Measurements from ENCODE around the gene CBX3.
"Not testable (repeated sequence)": the region's sequence is repeated elsewhere in the genome, so short reads cannot be mapped to it uniquely, and the experiment has no call there.

Gene CBX3

DNA sequence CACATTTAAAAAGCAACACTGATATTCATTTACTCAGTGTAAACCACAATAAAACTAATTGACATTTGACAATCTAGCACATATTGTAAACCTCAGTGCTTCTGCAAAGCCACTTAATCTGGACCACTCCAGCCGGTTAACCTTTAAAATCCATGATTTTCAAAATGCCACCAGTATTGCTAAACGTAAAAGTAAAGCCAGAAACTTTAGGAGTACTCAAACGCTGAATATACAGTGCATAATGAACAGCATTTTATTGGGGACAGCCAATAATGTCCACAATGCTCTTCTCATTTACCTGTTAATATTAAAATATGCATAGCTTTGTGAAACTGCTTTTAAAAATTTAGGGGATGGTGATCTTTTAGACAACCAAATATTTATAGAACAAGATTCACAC lies 11.8 kb upstream of the CBX3 start:
- Mint-ChIP-seq H3K27ac (peak overlapping the region; percentile 33), H3K9me3 (no peaks in the 10 kb centered on the region), H3K4me1 (ENCODE audit: low read depth) (peaks cover 74% of the 10 kb centered on the region), H3K36me3 (ENCODE audit: low read depth) (peaks cover 86% of the 10 kb centered on the region), H3K27me3 (ENCODE audit: low read depth) (no peaks in the 10 kb centered on the region), H3K4me3 (no peak overlapping the region)

GRCh38 chr7:26190417-26190869 lies 11.1 kb upstream of the CBX3 start:
- Mint-ChIP-seq H3K27me3 (ENCODE audit: low read depth) (no peaks in the 10 kb centered on the region), H3K9me3 (no peaks in the 10 kb centered on the region), H3K27ac (peak overlapping the region; percentile 56), H3K4me3 (no peak overlapping the region), H3K36me3 (ENCODE audit: low read depth) (peaks cover 83% of the 10 kb centered on the region), H3K4me1 (ENCODE audit: low read depth) (peaks cover 71% of the 10 kb centered on the region)

DNA sequence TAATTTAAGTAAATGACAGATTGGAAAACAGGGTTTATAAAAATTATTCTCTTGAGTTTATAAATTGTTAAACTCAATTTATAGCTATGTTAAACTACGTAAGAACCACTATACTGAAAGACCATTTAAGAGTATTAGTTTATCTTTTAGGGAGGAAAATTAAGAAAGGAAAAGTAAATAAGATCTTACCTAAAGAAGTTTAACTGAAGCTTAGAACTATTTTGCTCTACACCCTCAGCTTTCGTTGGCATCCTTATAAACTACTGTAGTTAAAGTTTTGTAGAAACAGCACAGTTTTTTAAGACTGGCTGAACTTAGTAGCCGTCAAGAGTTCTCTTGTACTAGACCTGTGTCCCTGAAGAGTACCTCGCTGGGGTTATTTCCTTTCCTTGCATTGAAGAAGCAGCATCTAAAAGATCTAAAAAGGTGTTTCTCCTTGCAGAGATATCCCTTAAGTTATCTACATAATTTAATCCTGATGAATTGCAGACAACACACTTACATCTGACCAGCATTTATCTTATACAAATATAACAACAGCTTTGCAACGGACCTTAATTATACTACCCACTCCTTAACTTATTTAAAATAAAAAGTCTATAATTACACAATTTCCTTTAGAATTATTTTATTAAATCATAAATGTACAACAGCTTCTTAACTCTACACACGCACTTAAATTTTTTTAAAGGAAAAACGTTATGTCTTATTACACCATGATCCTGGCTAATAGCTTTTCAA lies 10.1 kb upstream of the CBX3 start:
- no peak overlapping the region for H3K4me3 Mint-ChIP-seq
- no peak overlapping the region for H3K27ac Mint-ChIP-seq
- H3K4me1 Mint-ChIP-seq (ENCODE audit: low read depth): peaks cover 74% of the 10 kb centered on the region
- H3K36me3 Mint-ChIP-seq (ENCODE audit: low read depth): peaks cover 85% of the 10 kb centered on the region
- H3K27me3 Mint-ChIP-seq (ENCODE audit: low read depth): no peaks in the 10 kb centered on the region
- no peaks in the 10 kb centered on the region for H3K9me3 Mint-ChIP-seq

DNA sequence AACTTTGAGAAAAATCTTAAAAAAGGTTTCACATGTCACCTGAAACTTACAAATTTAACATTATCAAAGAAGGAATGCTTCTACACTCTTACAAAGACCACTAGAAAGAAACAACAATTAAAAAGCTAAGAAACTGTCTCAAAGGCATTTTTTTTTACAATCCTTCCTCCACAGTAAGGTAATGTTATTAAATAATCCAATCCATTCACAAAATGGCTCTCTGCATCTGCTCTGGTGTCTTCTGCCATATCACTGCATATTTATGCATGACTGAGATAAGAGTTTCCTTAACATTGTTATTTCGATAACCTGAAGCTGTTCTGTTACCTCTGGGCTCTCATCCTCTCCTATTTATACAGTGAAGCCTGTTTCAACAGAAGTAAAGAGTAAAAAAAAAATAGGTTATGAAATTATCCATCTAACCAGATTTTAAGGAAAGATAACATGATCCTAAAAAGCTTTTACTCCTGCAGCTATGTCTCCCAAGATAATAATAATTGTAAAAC lies 9.5 kb upstream of the CBX3 start:
- Mint-ChIP-seq H3K27me3 (ENCODE audit: low read depth) (no peaks in the 10 kb centered on the region), H3K4me3 (peak overlapping the region; percentile 47), H3K4me1 (ENCODE audit: low read depth) (peaks cover 74% of the 10 kb centered on the region), H3K27ac (peak overlapping the region; percentile 50), H3K36me3 (ENCODE audit: low read depth) (peaks cover 86% of the 10 kb centered on the region), H3K9me3 (no peaks in the 10 kb centered on the region)

- Mint-ChIP-seq H3K36me3 (ENCODE audit: low read depth) (peaks cover 86% of the 10 kb centered on the region), H3K27ac (peak overlapping the region; percentile 50), H3K4me1 (ENCODE audit: low read depth) (peaks cover 74% of the 10 kb centered on the region), H3K27me3 (ENCODE audit: low read depth) (no peaks in the 10 kb centered on the region), H3K4me3 (peak overlapping the region; percentile 47), H3K9me3 (no peaks in the 10 kb centered on the region)
These were observed 9.0 kb upstream of the CBX3 start for GRCh38 chr7:26192485-26193087.

GRCh38 chr7:26193432-26194207 lies 7.9 kb upstream of the CBX3 start:
- no peaks in the 10 kb centered on the region for H3K9me3 Mint-ChIP-seq
- H3K27ac Mint-ChIP-seq: peak overlapping the region; percentile 84
- peaks cover 86% of the 10 kb centered on the region for H3K36me3 Mint-ChIP-seq (ENCODE audit: low read depth)
- peaks cover 67% of the 10 kb centered on the region for H3K4me1 Mint-ChIP-seq (ENCODE audit: low read depth)
- peak overlapping the region; percentile 75 for H3K4me3 Mint-ChIP-seq
- H3K27me3 Mint-ChIP-seq (ENCODE audit: low read depth): no peaks in the 10 kb centered on the region

DNA sequence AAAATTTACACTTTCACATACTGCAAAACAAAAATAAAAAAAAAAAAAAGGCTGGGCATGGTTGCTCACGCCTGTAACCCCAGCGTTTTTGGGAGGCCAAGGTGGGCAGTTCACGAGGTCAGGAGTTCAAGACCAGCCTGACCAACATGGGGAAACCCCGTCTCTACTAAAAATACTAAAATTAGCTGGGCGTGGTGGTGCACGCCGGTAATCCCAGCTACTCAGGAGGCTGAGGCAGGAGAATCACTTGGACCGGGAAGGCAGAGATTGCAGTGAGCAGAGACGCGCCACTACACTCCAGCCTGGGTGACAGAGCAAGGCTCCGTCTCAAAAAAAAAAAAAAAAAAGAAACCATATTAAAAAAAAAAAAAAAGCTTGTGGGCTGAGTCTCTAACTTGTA lies 6.8 kb upstream of the CBX3 start:
- Mint-ChIP-seq H3K36me3 (ENCODE audit: low read depth) (peaks cover 86% of the 10 kb centered on the region), H3K4me3 (peak overlapping the region; percentile 75), H3K4me1 (ENCODE audit: low read depth) (peaks cover 63% of the 10 kb centered on the region), H3K27ac (peak overlapping the region; percentile 84)
- H3K27me3 Mint-ChIP-seq (ENCODE audit: low read depth); H3K9me3 Mint-ChIP-seq: not testable (repeated sequence)

DNA sequence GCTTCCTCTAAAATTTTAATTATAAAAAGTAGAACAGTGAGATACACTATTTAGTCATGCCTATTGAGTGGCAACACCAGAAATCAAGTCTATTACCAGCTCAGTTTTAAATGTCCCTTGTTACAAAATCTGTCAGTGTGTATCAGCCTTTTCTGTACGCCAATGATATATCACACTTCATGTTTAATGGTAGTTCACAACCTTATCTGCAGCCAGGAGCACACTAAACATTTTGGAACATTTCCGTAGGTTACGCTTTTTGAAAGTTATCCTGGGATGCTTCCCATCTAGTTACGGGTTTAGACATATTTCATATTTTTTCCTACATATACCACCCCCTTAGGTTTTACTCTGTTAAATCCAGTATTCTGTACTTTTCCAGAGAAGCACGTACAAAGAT lies 6.4 kb upstream of the CBX3 start:
- H3K27me3 Mint-ChIP-seq (ENCODE audit: low read depth): no peaks in the 10 kb centered on the region
- peak overlapping the region; percentile 62 for H3K4me3 Mint-ChIP-seq
- H3K36me3 Mint-ChIP-seq (ENCODE audit: low read depth): peaks cover 85% of the 10 kb centered on the region
- H3K9me3 Mint-ChIP-seq: no peaks in the 10 kb centered on the region
- peaks cover 63% of the 10 kb centered on the region for H3K4me1 Mint-ChIP-seq (ENCODE audit: low read depth)
- peak overlapping the region; percentile 23 for H3K27ac Mint-ChIP-seq

DNA sequence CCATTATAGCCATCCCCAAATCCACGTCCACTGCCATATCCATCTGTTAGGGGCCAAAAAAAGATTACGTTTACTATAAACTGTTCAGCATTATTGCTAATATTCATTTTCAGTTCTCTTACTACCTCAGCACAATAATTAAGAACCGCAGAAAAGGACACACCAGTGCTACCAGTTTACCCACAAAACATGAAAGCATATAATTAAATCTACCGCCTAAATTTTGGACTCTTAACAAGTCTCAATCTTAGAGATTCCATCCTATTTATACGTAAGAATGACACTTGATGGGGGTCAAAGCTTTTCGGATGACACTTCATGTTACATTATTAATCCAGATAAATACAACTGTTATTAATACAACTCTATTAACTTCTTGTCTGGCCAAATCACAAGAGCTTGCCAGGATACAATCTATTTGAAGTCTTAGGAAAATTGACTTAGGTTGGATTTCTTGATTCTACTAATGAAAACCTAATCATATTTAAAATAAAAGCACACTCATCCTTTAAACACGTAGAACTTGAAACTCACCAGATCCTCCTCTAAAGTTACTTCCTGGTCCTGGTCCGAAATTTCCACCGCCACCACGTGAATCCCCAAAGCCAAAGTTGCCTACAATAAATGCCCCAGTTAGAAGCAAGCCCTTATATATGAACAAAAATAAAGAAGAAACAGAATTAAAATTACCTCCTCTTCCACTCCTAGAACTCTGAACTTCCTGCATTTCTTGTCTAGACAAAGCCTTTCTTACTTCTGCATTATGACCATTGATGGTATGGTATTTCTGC lies 5.5 kb upstream of the CBX3 start:
- peak overlapping the region; percentile 60 for H3K27ac Mint-ChIP-seq
- H3K36me3 Mint-ChIP-seq (ENCODE audit: low read depth): peaks cover 83% of the 10 kb centered on the region
- no peaks in the 10 kb centered on the region for H3K9me3 Mint-ChIP-seq
- peaks cover 61% of the 10 kb centered on the region for H3K4me1 Mint-ChIP-seq (ENCODE audit: low read depth)
- H3K27me3 Mint-ChIP-seq (ENCODE audit: low read depth): peaks cover 3% of the 10 kb centered on the region
- peak overlapping the region; percentile 99 for H3K4me3 Mint-ChIP-seq

GRCh38 chr7:26197153-26198115 lies 4.1 kb upstream of the CBX3 start:
- H3K27ac Mint-ChIP-seq: peak overlapping the region; percentile 99
- H3K27me3 Mint-ChIP-seq (ENCODE audit: low read depth): peaks cover 3% of the 10 kb centered on the region
- no peaks in the 10 kb centered on the region for H3K9me3 Mint-ChIP-seq
- H3K36me3 Mint-ChIP-seq (ENCODE audit: low read depth): peaks cover 73% of the 10 kb centered on the region
- peaks cover 53% of the 10 kb centered on the region for H3K4me1 Mint-ChIP-seq (ENCODE audit: low read depth)
- H3K4me3 Mint-ChIP-seq: peak overlapping the region; percentile 99

DNA sequence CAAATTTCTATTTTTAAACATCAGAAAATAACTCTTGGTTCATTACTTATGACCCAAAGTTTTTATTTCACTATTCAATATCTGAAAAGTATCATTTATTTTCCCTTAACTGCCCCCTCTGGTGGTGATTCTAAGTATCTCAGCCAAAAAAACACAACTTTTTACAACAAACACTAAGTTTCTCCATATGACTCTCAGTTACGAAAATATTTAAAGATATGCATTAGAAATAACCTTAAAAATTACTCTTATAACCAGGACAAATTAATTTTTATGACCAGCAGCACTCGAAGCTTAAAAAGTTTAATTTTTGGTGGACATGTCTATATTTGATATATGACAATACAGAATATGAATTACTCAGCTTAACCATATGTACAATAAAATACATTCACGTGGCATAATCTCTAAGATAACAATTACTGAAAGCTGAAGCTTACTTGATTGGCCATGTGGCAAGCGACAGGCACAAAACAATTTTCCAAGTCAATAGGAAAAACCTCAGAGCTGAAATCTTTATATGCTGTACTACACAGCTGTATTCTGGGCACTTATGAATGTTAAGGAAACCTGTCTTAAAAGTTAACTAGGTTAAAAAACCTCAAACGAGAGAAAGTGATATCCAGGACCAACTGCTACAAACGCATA lies 3.3 kb upstream of the CBX3 start:
- peak overlapping the region; percentile 99 for H3K4me3 Mint-ChIP-seq
- no peaks in the 10 kb centered on the region for H3K9me3 Mint-ChIP-seq
- H3K27me3 Mint-ChIP-seq (ENCODE audit: low read depth): peaks cover 3% of the 10 kb centered on the region
- peak overlapping the region; percentile 99 for H3K27ac Mint-ChIP-seq
- peaks cover 50% of the 10 kb centered on the region for H3K4me1 Mint-ChIP-seq (ENCODE audit: low read depth)
- H3K36me3 Mint-ChIP-seq (ENCODE audit: low read depth): peaks cover 70% of the 10 kb centered on the region

GRCh38 chr7:26198781-26199169 lies 2.8 kb upstream of the CBX3 start:
- H3K4me1 Mint-ChIP-seq (ENCODE audit: low read depth): peaks cover 49% of the 10 kb centered on the region
- H3K9me3 Mint-ChIP-seq: no peaks in the 10 kb centered on the region
- peaks cover 68% of the 10 kb centered on the region for H3K36me3 Mint-ChIP-seq (ENCODE audit: low read depth)

More at GRCh38 chr7:26198781-26199169, 2.8 kb upstream of the CBX3 start:
- Mint-ChIP-seq H3K4me3 (peak overlapping the region; percentile 99), H3K27ac (peak overlapping the region; percentile 99), H3K27me3 (ENCODE audit: low read depth) (peaks cover 3% of the 10 kb centered on the region)

All from T-helper 1 cell treated with Interleukin-12 subunit alpha and Interleukin-12 subunit beta and Interleukin-4 antibody, amounts not matched to agents 30 μg/mL and 1 μg/mL, for 36 hours (primary cell).